ENCODE results near the gene LOX.

DNA sequence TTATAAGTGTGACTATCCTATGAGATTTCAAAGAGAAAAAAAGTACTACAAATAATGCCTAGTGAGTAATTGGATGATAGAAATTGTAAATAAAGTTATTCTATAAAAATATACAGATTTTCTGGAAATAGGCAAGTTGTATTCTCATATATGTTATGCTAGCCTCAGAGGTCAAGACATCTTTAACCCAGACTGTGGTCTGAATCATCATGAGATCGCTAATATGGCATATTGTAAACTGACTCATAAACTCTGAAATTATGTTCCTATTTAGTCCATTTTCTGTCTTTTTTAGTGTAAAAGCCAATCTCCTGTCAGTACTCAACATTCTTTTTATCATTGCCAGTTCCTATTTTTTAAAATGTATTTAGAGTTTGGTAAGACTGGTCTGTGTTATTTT lies 14.2 kb downstream of the LOX start:
- TF ChIP-seq RAD21 (IDR thresholded peaks at IDR 0.05; ENCODE audit: low read depth) (no peak), YY1 (IDR thresholded peaks at IDR 0.05; ENCODE audit: low read depth) (no peak), TAF1 (IDR thresholded peaks at IDR 0.05; ENCODE audit: low read depth) (no peak), EP300 (IDR thresholded peaks at IDR 0.05; ENCODE audit: borderline replicate concordance) (no peak)
